Hematopoietic multipotent progenitor cell treated with erythropoietin and hydrocortisone succinate and interleukin-3 and kit ligand, for 6 days (in vitro differentiated cells): ENCODE results near the gene ZSCAN4.
A peak's percentile ranks its signal among the peaks of the same experiment; 100 is the strongest.

Source experiments
- DNase-seq: peaks from one replicate; pipeline ENCODE4 v3.0.0-alpha.2; 2015

ZSCAN4 gene

DNA sequence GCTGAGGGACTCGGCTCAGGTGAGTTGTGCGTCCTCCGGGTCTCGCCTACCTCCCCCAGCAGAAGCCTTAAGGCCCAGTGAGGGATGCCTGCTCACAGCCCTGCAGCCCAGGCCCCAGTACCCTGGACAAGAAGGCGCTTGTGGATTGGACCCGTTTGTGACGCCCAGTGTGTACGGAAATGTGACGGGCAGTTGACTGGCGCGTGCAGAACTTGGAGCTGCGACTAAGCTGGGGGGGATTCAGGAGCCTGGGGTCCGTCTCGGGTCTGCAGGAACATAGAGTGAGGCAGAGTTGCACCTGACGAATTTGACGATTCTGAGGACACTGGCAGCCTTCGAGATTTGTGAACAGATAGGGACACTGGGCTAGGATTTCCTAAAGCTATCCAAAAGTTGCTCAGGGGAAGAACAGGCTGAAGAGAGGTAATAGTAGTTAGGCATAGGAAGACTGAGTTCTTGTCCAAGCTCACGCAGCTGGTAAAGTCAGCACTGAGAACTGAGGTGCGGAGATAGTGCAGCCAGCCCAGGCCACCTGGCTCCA is 13.6 kb downstream of the ZSCAN4 start:
- no peak for DNase-seq

DNA sequence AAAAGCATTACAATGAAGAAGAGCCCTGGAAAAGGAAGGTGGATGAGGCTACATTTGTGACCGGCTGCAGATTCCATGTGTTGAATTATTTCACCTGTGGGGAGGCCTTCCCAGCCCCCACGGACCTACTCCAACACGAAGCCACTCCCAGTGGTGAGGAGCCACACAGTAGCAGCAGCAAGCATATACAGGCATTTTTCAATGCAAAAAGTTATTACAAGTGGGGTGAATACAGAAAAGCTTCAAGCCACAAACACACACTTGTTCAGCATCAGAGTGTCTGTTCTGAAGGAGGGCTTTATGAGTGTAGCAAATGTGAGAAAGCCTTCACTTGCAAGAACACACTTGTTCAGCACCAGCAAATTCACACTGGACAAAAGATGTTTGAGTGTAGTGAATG is 18.0 kb downstream of the ZSCAN4 start:
- DNase-seq, result no peak

DNA sequence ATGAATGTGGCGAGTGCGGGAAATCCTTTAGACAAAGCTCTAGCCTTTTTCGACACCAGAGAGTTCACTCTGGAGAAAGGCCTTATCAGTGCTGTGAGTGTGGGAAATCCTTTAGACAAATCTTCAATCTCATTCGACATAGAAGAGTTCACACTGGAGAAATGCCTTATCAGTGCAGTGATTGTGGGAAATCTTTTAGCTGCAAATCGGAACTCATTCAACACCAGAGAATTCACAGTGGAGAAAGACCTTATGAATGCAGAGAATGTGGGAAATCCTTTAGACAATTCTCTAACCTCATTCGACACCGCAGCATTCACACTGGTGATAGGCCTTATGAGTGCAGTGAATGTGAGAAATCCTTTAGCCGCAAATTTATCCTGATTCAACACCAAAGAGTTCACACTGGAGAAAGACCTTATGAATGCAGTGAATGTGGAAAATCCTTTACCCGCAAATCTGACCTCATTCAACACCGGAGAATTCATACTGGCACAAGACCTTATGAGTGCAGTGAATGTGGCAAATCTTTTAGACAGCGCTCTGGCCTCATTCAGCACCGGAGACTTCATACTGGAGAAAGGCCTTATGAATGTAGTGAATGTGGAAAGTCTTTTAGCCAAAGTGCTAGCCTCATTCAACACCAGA is 18.8 kb downstream of the ZSCAN4 start:
- no peak for DNase-seq

DNA sequence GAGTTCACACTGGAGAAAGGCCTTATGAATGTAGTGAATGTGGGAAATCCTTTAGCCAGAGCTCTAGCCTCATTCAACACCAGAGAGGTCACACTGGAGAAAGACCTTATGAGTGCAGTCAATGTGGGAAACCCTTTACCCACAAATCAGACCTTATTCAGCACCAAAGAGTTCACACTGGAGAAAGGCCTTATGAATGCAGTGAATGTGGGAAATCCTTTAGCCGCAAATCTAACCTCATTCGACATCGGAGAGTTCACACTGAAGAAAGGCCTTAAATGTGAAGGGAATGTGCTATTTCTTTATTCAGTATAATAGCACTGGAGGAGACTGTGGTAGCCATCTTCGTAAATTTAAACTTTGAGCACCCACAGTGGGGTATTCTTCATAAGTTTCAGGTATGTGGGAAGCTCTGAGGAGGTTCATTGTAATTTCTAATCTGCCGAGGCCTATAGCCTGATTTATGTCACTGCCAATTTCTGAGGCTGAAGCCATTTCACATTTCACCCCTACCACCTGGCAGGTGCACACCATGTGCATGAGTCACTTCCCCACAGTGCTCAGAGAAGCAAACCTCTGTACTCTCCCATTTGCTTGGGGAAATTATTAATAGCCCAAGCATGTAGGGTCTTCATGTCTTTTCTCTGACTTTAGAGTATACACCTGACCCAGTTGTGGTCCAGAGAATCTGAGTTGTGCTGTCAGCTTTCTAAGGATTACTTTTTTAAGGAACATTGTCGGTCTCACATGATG is 19.5 kb downstream of the ZSCAN4 start:
- no peak for DNase-seq

DNA sequence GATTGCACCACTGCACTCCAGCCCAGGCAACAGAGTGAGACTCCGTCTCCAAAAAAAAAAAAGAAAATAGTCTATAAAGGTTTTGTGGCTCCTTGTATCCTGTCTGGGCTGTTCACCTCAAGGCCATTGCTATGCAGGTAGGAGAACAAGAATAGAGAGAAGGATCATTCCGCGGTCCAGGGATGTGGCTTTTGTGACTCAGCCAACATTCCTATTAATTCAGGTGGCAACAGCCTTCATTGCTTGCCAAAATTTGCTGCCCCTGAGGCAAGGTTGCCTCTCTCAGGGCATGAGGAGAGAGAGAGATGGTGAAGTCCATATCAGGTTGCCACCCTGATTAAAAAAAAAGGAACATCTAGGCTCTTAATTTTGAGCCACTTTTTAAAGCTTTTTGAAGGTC is 21.0 kb downstream of the ZSCAN4 start:
- no peak for DNase-seq

DNA sequence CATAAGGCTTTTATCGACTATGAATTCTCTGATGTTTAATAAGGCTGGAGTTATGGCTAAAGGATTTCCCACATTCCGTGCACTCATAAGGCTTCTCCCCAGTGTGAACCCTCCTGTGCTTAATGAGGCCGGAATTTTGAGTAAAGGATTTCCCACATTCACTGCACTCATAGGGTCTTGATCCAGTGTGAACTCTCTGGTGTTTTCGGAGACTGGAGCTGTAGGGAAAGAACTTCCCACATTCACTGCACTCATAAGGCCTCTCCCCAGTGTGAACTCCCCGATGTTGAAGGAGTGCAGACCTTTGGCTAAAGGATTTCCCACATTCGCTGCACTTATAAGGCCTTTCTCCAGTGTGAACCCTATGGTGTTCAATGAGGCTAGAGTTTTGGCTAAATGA is 32.9 kb downstream of the ZSCAN4 start:
- DNase-seq, result no peak

DNA sequence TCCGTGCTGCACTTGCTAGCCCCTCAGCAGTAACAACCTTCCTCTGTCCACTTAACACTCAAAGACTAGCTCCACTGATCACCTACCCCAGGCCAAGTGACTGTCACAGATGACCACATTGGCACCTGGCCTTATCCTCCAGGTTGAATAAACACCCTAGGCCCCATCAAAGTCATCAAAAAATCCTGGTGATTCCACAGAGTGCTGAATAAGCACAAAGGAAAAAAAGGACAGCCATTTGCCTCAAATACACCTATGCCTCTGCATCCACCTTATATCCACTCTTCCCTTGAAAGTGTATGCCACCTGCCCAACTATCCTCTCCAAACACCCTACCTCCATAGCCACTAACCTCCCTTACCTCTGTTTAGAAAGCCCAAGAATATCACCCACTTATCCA is 37.6 kb downstream of the ZSCAN4 start:
- no peak for DNase-seq

DNA sequence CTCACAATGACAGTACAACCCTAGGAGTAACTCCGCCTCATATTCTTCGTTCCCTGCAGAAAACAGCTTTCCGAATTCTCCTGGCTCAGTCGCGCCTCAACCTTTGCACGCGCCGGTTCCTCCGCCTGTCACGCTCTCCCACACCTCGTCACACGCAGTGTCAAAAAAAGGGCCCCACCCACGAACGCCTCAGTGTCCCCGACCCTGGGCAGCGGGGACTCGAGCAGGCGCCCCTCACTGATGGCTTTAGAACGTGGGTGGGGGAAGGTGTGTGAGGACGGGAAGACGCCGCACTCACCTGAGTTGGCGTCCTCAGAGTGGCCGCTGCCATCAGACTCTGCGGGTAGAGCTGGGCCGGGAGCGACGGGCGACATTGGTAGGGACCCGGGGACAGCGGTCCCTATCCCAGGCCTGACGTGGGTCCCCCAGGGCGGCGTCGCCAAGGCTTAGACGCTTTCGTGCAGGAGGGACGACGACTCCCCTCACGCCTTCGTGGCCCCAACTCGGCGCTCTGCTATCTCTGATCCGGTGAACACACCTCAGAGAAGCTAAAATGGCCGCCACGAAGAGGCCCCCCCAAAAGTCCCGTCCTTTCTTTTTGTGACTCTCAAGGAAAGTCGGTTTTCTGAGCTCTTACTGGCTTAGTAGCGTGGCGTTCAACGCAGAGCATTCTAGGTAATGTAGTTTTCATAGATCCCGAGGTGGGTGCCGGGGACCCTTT is 40.1 kb downstream of the ZSCAN4 start, which contains the start of gene ZNF154:
TSS of gene ZNF154 (minus strand) at position 564 of the 721 bp plus-strand sequence. CDS start at position 331, 233 bp downstream.
- DNase-seq, result peak; percentile 80

DNA sequence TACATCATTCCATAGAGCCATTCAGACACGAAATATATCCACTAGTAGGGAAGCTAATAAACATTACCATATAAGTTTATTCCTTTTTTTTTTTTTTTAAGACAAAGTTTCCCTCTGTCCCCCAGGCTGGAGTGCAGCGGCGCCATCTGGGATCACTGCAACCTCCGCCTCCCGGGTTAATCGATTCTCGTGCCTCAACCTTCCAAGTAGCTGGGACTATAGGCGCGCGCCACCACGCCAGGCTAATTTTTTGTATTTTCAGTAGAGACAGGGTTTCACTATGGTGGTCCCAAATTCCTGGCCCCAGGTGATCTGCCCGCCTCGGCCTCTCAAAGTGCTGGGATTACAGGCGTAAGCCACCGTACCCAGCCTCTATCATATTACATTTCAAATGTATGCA is 40.9 kb downstream of the ZSCAN4 start:
- DNase-seq, result no peak

DNA sequence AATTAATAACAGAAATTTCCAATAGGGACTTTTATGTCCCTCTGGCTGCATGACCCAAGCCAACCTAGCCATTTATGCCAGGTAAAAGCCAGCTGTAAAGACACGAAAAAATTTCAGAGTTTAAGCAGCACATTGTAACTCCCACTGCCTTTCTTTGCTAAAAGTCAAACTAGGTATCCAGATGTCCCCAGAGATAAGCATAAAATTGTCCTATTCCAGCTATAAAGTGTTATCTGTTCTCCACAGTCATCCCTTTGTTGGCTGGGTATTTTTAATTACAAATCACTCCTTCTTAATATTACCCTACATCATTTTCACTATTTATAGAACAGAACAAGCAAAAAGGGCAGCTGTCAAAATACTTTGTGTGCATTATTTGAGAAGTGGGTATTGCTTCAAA is 43.5 kb downstream of the ZSCAN4 start:
- peak; percentile 49 for DNase-seq

DNA sequence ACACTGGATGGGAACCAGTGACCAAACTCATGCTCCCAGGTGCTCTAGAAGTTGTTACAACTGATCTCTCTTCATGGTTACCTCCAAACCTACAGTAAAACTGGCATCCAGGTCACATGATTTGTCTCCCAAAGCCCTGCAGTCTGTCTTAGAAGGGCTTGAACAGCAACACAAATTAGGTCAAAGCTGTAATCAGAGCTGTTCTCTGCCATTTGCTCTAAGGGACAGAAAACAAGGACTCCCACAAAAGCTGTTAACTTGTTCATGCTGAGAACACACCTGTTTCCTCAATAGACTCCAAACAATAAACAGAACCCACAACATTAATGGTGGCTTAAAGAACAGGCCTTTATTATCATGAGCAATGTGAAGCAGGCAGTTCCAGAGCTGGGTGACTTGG is 50.7 kb downstream of the ZSCAN4 start:
- no peak for DNase-seq

DNA sequence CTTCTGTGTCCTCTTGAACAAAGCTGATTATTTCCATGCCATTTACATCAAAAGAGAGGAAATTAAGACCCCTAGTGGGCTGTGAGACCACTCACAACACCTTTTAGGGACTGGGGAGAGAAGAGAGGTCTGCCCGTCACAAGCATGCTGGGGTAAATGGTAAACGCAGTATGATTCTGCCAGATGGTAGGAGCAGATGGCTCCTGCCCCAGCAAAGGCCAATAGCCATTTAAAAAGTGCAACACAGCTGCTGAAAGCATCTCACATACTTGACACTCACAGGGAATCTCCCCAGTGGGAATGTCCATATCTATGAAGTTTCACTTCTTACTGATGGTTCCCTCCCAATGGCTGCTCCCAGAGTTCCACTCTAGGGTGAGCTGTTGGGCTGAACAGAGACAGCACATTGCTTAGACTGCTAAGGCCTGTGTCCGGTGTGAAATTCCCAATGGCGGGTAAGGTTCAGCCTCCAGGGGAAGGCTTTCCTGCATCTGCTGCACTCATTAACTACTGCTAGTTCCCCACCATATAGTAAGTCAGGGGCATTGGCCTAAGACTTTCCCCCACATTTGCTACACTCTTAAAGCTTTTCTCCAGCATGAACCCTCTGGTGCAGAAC is 51.3 kb downstream of the ZSCAN4 start:
- DNase-seq, result no peak

DNA sequence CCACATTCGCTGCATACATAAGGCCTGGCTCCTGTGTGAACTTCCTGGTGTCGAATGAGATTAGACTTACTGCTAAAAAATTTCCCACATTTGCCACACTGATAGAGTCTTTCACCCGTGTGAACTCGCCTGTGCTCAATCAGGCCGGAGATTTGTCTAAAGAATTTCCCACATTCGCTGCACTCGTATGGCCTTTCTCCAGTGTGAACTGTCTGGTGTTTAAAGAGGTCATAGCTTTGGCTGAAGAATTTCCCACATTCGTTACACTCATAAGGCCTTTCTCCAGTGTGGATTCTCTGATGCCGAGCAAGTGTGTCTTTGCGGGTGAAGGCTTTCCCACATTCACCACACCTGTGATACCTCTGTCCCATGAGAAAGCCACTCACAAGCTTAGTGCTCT is 52.1 kb downstream of the ZSCAN4 start:
- no peak for DNase-seq
